ENCODE data around the gene COX18. TPM values are rescaled to one million over a fixed set of nuclear protein-coding genes. Genes with fewer than 3 reads are reported as not detected.

The COX18 gene
- total RNA-seq, 2 experiments from 2014 or later, result 5.2 to 6.3 TPM

DNA sequence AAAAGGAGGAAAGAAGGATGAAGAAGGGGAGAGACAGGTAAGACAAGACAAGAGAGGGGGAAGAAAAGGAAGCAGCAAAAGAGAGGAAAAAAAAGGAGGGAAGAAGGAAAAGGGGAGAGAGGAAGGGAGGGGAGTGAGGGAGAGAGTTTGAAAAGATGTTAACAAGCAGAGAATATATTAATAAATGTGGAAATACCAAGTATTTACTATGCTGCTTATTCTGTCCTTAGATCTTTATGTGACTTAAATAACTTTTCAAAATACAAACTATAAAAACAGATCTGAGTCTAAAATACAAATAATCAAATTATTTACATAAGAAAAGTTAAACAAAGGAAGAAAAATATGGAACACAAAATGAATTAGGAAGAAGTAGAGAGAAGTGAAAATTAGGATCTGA, 18.4 kb upstream of the COX18 start:
- ATAC-seq (ENCODE audit: poor library complexity) (no peak), DNase-seq (no peak)
- ChIA-PET CTCF (no interaction called here), POLR2A (no interaction called here)
- no peaks in the 10 kb centered on the region for H3K27me3 ChIP-seq (ENCODE audit: control insufficient read depth in 1 of 2, insufficient read depth in 2 of 2, low read length in 2 of 2)
- no peak overlapping the region for H3K4me3 Mint-ChIP-seq
- peak overlapping the region; percentile 70 for H3K27ac Mint-ChIP-seq
- H3K4me1 ChIP-seq (ENCODE audit: insufficient read depth, low read length), result peaks cover 11% of the 10 kb centered on the region
- intact Hi-C loops (cut with DNase I, micrococcal nuclease), result no loop called here
- H3K4me3 ChIP-seq (ENCODE audit: low read length), result no peak overlapping the region
- no peaks in the 10 kb centered on the region for H3K9me3 Mint-ChIP-seq
- H3K36me3 ChIP-seq (ENCODE audit: insufficient read depth, low read length), result peaks cover 35% of the 10 kb centered on the region
- no peaks in the 10 kb centered on the region for H3K9me3 ChIP-seq (ENCODE audit: control insufficient read depth in 1 of 2, insufficient read depth in 1 of 2, low read length in 2 of 2)
- peaks cover 24% of the 10 kb centered on the region for H3K4me1 Mint-ChIP-seq (ENCODE audit: low read depth)
- H3K27ac ChIP-seq (ENCODE audit: low read depth in 1 of 2, low read length in 2 of 2), result no peak overlapping the region
- no peaks in the 10 kb centered on the region for H3K27me3 Mint-ChIP-seq
- TF ChIP-seq, protein P1, sequence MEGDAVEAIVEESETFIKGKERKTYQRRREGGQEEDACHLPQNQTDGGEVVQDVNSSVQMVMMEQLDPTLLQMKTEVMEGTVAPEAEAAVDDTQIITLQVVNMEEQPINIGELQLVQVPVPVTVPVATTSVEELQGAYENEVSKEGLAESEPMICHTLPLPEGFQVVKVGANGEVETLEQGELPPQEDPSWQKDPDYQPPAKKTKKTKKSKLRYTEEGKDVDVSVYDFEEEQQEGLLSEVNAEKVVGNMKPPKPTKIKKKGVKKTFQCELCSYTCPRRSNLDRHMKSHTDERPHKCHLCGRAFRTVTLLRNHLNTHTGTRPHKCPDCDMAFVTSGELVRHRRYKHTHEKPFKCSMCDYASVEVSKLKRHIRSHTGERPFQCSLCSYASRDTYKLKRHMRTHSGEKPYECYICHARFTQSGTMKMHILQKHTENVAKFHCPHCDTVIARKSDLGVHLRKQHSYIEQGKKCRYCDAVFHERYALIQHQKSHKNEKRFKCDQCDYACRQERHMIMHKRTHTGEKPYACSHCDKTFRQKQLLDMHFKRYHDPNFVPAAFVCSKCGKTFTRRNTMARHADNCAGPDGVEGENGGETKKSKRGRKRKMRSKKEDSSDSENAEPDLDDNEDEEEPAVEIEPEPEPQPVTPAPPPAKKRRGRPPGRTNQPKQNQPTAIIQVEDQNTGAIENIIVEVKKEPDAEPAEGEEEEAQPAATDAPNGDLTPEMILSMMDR (IDR thresholded peaks at IDR 0.05), result no peak
- peaks cover 63% of the 10 kb centered on the region for H3K36me3 Mint-ChIP-seq (ENCODE audit: low read depth)

DNA sequence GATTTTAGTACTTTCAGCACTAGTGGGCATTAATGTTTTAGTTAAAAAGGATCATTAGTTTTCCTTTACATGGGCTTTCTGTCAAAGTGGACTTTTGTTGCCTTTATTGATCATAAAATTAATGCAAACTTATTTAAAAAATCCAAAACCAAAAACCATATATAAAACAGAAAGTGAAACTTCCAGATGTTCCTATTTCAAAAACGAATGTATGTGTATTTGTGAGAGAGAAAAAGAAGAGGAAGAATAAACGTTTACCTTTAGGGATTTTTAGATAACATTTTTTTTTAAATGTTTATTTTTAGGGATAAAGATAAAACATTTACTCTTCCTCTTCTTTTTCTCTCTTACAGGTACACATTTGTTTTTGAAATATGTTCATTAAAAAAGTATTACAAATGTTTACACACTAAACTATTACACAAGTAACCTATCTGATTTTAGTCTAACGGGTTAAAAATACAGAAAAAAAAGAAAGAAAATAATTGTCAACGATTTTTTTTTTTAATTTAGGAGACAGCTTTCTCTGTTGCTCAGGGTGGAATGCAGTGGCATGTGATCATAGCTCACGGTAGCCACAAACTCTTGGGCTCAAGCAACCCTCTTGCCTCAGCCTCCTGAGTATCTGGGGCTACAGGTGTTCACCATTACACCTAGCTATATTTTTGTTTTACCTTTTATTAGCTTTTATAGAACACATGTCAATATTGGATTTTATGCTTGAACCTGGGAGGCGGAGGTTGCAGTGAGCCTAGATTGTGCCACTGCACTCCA, 16.8 kb upstream of the COX18 start:
- TF ChIP-seq, protein P1 (IDR thresholded peaks at IDR 0.05), result no peak

GRCh38 chr4:73080789-73081188, 11.3 kb upstream of the COX18 start:
- ChIA-PET CTCF (interaction anchor here (0.9 kb wide), 1 partner anchor 28 kb away, joined by 3 read pairs; no protein-coding TSS in a partner anchor), POLR2A (interaction anchor here (1.3 kb wide), 1 partner anchor 11 kb away, joined by 4 read pairs; no protein-coding TSS in a partner anchor)
- H3K27me3 Mint-ChIP-seq, result no peaks in the 10 kb centered on the region
- H3K27ac Mint-ChIP-seq, result peak overlapping the region; percentile 50
- H3K9me3 ChIP-seq (ENCODE audit: control insufficient read depth in 1 of 2, insufficient read depth in 1 of 2, low read length in 2 of 2), result no peaks in the 10 kb centered on the region
- ATAC-seq (ENCODE audit: poor library complexity) (no peak), DNase-seq (no peak)
- peaks cover 12% of the 10 kb centered on the region for H3K4me1 Mint-ChIP-seq (ENCODE audit: low read depth)
- intact Hi-C loops (cut with DNase I, micrococcal nuclease), result no loop called here
- no peak overlapping the region for H3K4me3 ChIP-seq (ENCODE audit: low read length)
- no peaks in the 10 kb centered on the region for H3K27me3 ChIP-seq (ENCODE audit: control insufficient read depth in 1 of 2, insufficient read depth in 2 of 2, low read length in 2 of 2)
- H3K4me3 Mint-ChIP-seq, result no peak overlapping the region
- no peak overlapping the region for H3K27ac ChIP-seq (ENCODE audit: low read depth in 1 of 2, low read length in 2 of 2)
- H3K4me1 ChIP-seq (ENCODE audit: insufficient read depth, low read length), result peaks cover 3% of the 10 kb centered on the region
- H3K9me3 Mint-ChIP-seq, result no peaks in the 10 kb centered on the region
- peaks cover 71% of the 10 kb centered on the region for H3K36me3 Mint-ChIP-seq (ENCODE audit: low read depth)
- H3K36me3 ChIP-seq (ENCODE audit: insufficient read depth, low read length), result peaks cover 62% of the 10 kb centered on the region
- TF ChIP-seq, protein P1 (IDR thresholded peaks at IDR 0.05), result no peak

More for the DNA sequence above, 16.8 kb upstream of the COX18 start:
- DNase-seq (peak in 4 of 14 experiments; percentile 12 to 50 (median 38)), ATAC-seq (ENCODE audit: poor library complexity) (peak; percentile 49)
- ChIA-PET POLR2A (interaction anchor here (1.5 kb wide), 1 partner anchor 16 kb away, joined by 4 read pairs; the partner anchor contains the start of gene COX18), CTCF (no interaction called here)
- H3K4me3 ChIP-seq (ENCODE audit: low read length), result peak overlapping the region; percentile 33
- H3K36me3 ChIP-seq (ENCODE audit: insufficient read depth, low read length), result peaks cover 27% of the 10 kb centered on the region
- peak overlapping the region; percentile 70 for H3K4me3 Mint-ChIP-seq
- H3K27me3 ChIP-seq (ENCODE audit: control insufficient read depth in 1 of 2, insufficient read depth in 2 of 2, low read length in 2 of 2), result no peaks in the 10 kb centered on the region
- no peaks in the 10 kb centered on the region for H3K9me3 ChIP-seq (ENCODE audit: control insufficient read depth in 1 of 2, insufficient read depth in 1 of 2, low read length in 2 of 2)
- peaks cover 11% of the 10 kb centered on the region for H3K4me1 ChIP-seq (ENCODE audit: insufficient read depth, low read length)
- H3K4me1 Mint-ChIP-seq (ENCODE audit: low read depth), result peaks cover 24% of the 10 kb centered on the region
- peaks cover 61% of the 10 kb centered on the region for H3K36me3 Mint-ChIP-seq (ENCODE audit: low read depth)
- H3K9me3 Mint-ChIP-seq, result no peaks in the 10 kb centered on the region
- no peaks in the 10 kb centered on the region for H3K27me3 Mint-ChIP-seq
- intact Hi-C loops (cut with DNase I, micrococcal nuclease), result no loop called here
- H3K27ac Mint-ChIP-seq, result peak overlapping the region; percentile 70
- H3K27ac ChIP-seq (ENCODE audit: low read depth in 1 of 2, low read length in 2 of 2), result peak overlapping the region in 1 of 2 donors; percentile 25

Data from CD4-positive, alpha-beta T cell (primary cell).